HG03135 (cell line): ENCODE measurements around the gene RFX1.

Source experiments
- ATAC-seq: cut with Tn5 transposase; IDR thresholded peaks from one replicate; pipeline ENCODE4 v1.9.1; 2021; ENCODE audit warnings: mild to moderate bottlenecking, moderate library complexity; ENCODE audit not compliant: unreplicated experiment

RFX1 gene

DNA sequence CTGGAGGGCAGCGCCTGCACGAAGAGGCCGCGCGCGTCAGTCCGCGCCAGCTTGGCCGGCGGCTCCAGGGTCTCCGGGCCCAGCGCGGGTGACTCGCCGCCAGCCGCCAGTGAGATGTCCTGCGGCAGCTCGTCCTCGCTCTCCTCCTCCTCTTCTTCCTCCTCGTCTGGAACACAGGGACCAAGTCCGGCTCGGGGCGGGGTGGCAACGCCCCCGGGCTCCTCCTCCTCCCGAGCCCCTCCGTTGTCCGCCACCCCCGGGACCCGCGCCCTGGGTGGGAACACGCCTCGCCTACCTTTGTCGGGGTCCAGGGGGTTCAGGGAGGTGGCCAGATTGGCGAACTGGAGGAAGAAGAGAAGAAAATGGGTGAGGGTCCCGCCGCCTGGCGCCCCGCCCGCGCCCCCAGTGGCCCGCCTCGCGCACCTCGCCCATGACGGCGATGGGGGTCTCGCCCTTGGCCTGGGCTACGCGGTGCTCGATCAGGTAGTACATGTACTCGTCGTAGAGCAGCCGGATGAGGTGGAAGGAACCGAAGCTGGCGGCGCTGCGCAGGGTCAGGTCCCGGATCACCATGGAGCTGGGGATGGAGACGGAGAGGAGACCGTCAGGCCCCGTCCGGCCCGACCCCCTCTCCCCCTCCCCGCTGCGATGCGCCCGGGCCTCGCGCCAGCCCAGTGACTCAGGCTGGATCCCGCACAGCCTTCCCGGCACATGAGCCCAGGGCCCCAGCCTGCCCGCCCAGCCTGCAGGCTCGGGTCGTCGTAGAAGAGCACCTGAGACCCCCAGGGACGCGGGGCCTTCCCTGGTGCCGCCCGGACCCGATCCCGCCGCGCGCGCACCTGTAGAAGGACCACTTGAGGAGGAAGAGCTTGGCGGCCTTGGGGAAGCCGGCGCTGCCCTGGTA lies 43.2 kb downstream of the RFX1 start:
- ATAC-seq = no peak

GRCh38 chr19:13961826-13962698 lies 44.1 kb downstream of the RFX1 start:
- no peak for ATAC-seq

DNA sequence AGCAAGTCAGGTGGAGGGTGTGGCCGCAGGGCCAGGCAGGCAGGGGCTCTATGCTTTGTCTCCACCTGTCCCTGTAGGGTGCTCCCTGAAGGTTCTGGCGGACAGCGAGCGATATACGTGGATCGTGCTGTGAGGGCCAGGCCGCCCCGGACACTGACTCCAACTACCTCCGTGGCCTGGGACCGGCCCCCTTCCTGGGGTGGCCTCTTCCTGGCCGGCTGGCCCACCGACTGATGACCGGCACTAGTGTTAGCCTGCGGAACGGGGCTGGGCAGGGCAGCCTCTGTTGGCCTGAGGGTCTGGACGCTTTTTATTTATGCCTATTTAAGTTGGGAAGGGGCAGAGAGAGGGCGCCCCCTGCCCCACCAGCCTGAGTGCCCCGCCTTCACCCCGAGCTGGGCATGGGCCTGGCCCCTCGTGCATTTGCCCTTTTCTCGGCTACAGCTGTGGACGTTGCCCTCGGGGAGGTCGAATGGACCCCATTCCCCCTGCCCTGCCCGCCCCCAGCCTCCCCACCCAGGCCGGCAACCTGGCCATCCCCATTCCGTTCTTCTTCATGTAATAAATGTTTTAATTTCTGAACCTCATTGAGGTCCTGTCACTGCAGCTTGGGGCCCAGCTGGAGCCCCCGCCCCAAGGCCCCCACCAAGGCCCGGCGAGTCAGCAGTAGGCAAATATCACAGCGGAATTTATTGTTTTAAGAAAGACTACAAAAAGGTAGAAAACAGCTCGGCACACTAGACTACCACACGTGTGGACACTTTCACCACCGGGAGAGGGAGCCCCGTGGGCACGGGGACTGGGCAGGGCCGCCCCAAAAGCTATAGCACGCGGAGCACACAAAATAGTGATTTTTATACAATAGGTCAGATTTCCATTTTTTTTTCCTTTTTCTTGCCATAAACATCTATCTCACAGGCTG lies 45.0 kb downstream of the RFX1 start:
- no peak for ATAC-seq

GRCh38 chr19:13959962-13960862 lies 45.9 kb downstream of the RFX1 start:
- no peak for ATAC-seq

DNA sequence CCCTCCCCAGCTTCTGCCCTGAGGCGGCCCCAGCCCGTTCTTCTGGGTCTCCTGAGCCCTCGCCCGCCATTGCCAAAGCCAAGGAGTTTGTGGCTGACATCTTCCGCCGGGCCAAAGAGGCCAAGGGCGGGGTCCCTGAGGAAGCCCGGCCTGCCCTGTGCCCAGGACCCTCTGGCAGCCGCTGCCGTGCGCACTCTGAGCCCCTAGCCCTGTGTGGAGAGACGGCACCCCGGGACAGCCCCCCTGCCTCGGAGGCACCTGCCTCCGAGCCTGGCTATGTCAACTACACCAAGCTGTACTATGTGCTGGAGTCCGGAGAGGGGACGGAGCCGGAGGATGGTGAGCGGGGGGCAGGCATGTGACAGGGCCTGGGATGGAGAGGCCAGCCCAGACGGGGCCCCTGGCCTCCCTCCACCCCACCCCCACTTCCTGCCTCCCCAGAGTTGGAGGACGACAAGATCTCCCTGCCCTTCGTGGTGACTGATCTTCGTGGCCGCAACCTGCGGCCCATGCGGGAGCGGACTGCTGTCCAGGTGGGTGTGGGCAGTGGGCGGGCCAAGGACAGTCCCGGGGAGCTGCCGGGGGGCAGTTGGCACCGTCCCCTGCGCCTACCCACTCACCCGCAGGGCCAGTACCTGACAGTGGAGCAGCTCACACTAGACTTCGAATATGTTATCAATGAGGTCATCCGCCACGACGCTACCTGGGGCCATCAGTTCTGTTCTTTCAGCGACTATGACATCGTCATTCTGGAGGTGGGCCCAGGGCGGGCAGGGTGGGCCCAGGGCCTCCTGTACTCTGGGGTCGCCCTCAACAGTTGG lies 46.8 kb downstream of the RFX1 start:
- ATAC-seq = no peak

DNA sequence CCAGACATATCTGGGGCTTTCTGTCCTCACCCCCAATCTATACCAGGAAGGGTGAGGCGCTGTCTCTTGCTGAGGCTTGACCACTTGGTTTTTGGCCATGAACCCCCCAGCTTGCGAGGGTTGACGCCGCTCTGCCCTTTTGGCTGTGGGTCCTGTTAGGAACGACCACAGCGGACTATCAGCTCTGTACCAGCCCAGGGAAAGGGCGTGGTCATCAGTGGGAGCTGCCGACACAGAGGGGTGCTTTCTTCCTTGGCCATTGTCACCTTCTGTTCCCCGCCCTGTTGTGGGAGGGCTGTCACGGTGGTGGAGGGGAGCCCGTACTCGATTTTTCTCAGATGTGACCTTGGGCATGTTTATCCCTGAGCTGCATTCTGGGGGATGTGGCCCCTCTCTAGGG lies 48.1 kb downstream of the RFX1 start:
- ATAC-seq = no peak

DNA sequence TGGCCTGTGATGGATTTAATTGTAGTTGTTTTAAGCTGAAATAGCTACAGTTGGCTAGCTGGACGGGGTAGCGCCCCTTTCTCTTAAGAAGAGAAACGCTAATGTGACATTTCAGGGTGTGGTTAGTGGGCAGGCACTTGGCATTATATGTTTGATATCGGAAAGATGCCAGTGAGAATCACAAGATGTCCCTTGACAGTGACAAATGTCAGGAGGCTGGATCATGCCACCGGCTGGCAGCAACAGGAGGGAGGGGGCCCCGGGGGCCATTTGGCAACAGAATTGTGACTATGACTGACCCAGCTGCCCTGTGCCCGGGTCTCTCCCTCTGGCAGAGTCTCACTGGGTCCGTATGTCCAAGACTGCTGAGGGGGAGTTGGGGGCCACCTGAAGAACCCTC lies 49.1 kb downstream of the RFX1 start:
- ATAC-seq = no peak

DNA sequence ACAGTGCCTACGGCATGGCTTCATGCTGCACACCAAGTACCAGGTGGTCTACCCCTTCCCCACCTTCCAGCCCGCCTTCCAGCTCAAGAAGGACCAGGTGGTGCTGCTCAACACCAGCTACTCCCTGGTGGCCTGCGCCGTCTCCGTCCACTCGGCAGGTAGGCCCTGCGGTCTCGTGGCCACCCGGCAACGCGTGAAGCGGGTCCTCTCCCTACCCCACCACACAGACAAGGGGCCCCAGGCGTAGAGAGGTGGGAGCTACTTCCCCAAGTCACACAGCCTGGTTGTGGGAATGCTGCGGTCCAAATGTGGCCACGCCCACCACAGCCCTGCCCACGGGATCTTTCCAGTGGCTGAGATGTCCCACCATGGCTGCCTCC lies 49.8 kb downstream of the RFX1 start:
- ATAC-seq = no peak

- ATAC-seq = no peak
These were observed 50.3 kb downstream of the RFX1 start for GRCh38 chr19:13955662-13956364.

GRCh38 chr19:13954185-13954584 lies 51.9 kb downstream of the RFX1 start:
- ATAC-seq = no peak

- ATAC-seq = no peak
These were observed 53.1 kb downstream of the RFX1 start for GRCh38 chr19:13952931-13953531.

DNA sequence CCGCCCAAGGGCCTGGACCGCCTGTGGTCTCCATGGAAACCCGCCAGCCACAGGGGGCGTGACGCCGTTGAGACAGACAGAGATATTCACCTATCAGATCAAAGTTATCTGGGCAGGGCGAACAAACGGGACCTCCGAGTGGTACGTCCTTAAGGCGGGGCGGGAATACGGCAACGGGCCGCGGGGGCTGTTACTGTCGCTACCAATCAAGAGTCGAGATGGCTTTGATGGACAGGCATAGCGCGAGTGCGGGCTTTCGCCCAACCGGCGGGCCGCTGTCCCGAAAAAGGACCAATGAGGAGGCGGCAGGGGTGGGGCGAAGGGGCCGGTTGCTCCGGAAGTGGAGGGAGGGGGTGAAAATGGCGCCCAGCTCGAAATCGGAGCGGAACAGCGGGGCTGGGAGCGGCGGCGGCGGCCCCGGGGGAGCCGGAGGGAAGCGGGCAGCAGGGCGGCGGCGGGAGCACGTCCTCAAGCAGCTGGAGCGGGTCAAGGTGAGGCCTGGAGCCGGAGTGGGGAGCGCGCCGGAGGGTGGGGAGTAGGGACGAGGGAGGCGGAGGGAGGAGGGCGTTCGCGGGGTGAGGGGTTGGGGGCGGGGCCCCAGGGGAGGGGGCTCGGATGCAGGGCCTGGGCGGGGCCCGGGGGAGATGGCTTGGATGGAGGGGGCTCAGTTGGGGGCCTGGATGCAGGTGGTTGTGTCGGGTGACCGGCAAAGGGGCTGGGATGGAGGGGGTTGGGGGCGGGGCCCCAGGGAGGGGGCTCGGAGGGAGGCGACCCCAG lies 53.8 kb downstream of the RFX1 start, which contains the start of gene DCAF15:
TSS of gene DCAF15 (plus strand) at position 356 of the 777 bp plus-strand sequence. CDS start at position 360, 4 bp downstream.
- ATAC-seq = peak; percentile 97

GRCh38 chr19:13951799-13952153 lies 54.3 kb downstream of the RFX1 start:
- no peak for ATAC-seq

- no peak for ATAC-seq
These were observed 55.1 kb downstream of the RFX1 start for GRCh38 chr19:13951043-13951442.

GRCh38 chr19:13946414-13946813 lies 59.7 kb downstream of the RFX1 start:
- no peak for ATAC-seq

- ATAC-seq = no peak
These were observed 64.0 kb downstream of the RFX1 start for GRCh38 chr19:13942023-13942684.
